ENCODE data around the gene ALG12. TPM values are rescaled to one million over a fixed set of nuclear protein-coding genes. Genes with fewer than 3 reads are reported as not detected.

Gene ALG12
- total RNA-seq, 1 experiment from 2014 or later = 16.6 TPM

- H3K36me3 ChIP-seq (ENCODE audit: control insufficient read depth in 1 of 2, insufficient read depth in 2 of 2, low read length in 2 of 2) = peaks cover 0 to 5% of the 10 kb centered on the region in 2 experiments; a peak in 1 of 4 replicates
- ChIA-PET RAD21 (ENCODE audit: low non-redundant PET in 1 of 2, low total read pairs in 2 of 2, uncharacterized antibody in 2 of 2, unreplicated experiment in 2 of 2) (no interaction called here), CTCF (no interaction called here), POLR2A (no interaction called here)
- H3K9me3 ChIP-seq (ENCODE audit: control insufficient read depth in 1 of 2, insufficient read depth in 1 of 2, low read depth in 1 of 2, low read length in 2 of 2) = peaks cover 3 to 10% of the 10 kb centered on the region in 2 experiments; a peak in 2 of 4 replicates
- no peak overlapping the region for H3K4me2 ChIP-seq (ENCODE audit: low read length)
- TF ChIP-seq ELF1 (IDR thresholded peaks at IDR 0.05; ENCODE audit: borderline replicate concordance, low read depth) (no peak), RAD21 (IDR thresholded peaks at IDR 0.05; ENCODE audit: low read depth) (no peak)
- H3K4me1 ChIP-seq (ENCODE audit: control insufficient read depth in 1 of 2, insufficient read depth in 2 of 2, low read length in 2 of 2) = no peaks in the 10 kb centered on the region
- BruUV-seq (replicated peaks) = no TSS peak
- H3K27ac ChIP-seq (ENCODE audit: low read depth, low read length) = no peak overlapping the region
- H3K27me3 ChIP-seq (ENCODE audit: insufficient read depth, low read length) = no peaks in the 10 kb centered on the region
- no peaks in the 10 kb centered on the region for H3K9me2 ChIP-seq (ENCODE audit: insufficient read depth)
- DNase-seq (ENCODE audit: low read depth, low spot score) = no peak
- intact Hi-C loops (cut with micrococcal nuclease) = no loop called here
- no peak for ATAC-seq
- no peak overlapping the region for H3K4me3 ChIP-seq (replicated peaks in 1 of 2; ENCODE audit: low read depth in 1 of 2, low read length in 2 of 2)
- H4K20me1 ChIP-seq (ENCODE audit: insufficient read depth) = peaks cover 4% of the 10 kb centered on the region; the same call in 1 of the 2 replicates
- peaks cover 99% of the 10 kb centered on the region for H3K79me2 ChIP-seq (ENCODE audit: insufficient read depth, low read length)
- no peak overlapping the region for H2AFZ ChIP-seq (ENCODE audit: low read depth, low read length, poor library complexity, severe bottlenecking)
- H3K9ac ChIP-seq (ENCODE audit: low read length) = no peak overlapping the region
Observed at GRCh38 chr22:49861642-49862495, 56.4 kb downstream of the ALG12 start.

DNA sequence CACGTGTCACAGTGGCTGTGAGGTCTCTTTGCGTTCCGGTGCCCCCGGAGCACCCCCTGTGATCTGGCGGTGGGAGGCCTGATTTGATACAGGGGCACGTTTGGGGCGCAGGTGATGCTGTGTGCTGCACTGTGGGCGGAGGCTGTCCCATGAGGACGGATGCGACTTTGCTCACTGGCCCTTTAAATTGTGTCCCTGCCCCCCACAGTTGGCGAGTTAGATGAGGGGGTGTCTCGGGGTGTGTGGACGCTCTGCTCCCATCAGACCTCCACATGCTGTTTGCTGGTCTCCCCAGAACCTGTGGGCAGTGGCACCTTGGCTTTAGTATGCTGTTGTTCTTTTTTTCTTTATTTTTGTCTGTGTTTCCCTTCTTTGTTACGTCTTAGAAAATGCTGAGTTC lies 59.4 kb downstream of the ALG12 start:
- no peak overlapping the region for H3K27ac ChIP-seq (ENCODE audit: low read depth, low read length)
- no peak overlapping the region for H2AFZ ChIP-seq (ENCODE audit: low read depth, low read length, poor library complexity, severe bottlenecking)
- CTCF ChIA-PET = no interaction called here

More for the DNA sequence above, 59.4 kb downstream of the ALG12 start:
- H3K9me2 ChIP-seq (ENCODE audit: insufficient read depth) = no peaks in the 10 kb centered on the region
- no peaks in the 10 kb centered on the region; a peak in 1 of 4 replicates for H3K9me3 ChIP-seq (ENCODE audit: control insufficient read depth in 1 of 2, insufficient read depth in 1 of 2, low read depth in 1 of 2, low read length in 2 of 2)
- no peak overlapping the region for H3K9ac ChIP-seq (ENCODE audit: low read length)
- ATAC-seq = no peak
- no peak overlapping the region for H3K4me3 ChIP-seq (replicated peaks in 1 of 2; ENCODE audit: low read depth in 1 of 2, low read length in 2 of 2)
- DNase-seq (ENCODE audit: low read depth, low spot score) = no peak
- intact Hi-C loops (cut with micrococcal nuclease) = no loop called here
- H3K4me1 ChIP-seq (ENCODE audit: control insufficient read depth in 1 of 2, insufficient read depth in 2 of 2, low read length in 2 of 2) = peaks cover 10 to 13% of the 10 kb centered on the region in 2 experiments
- BruUV-seq (replicated peaks) = no TSS peak
- TF ChIP-seq, protein P1, sequence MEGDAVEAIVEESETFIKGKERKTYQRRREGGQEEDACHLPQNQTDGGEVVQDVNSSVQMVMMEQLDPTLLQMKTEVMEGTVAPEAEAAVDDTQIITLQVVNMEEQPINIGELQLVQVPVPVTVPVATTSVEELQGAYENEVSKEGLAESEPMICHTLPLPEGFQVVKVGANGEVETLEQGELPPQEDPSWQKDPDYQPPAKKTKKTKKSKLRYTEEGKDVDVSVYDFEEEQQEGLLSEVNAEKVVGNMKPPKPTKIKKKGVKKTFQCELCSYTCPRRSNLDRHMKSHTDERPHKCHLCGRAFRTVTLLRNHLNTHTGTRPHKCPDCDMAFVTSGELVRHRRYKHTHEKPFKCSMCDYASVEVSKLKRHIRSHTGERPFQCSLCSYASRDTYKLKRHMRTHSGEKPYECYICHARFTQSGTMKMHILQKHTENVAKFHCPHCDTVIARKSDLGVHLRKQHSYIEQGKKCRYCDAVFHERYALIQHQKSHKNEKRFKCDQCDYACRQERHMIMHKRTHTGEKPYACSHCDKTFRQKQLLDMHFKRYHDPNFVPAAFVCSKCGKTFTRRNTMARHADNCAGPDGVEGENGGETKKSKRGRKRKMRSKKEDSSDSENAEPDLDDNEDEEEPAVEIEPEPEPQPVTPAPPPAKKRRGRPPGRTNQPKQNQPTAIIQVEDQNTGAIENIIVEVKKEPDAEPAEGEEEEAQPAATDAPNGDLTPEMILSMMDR (IDR thresholded peaks at IDR 0.05 in 2 of 3, conservative IDR thresholded peaks at IDR 0.05 in 1 of 3; ENCODE audit: borderline replicate concordance in 1 of 3, insufficient read depth in 1 of 3, low read depth in 2 of 3, low read length in 2 of 3) = no peak
- TF ChIP-seq ZFX (IDR thresholded peaks at IDR 0.05) (no peak), EGR1 (IDR thresholded peaks at IDR 0.05; ENCODE audit: low read depth) (no peak), EZH2 (IDR thresholded peaks at IDR 0.05) (no peak), POLR2AphosphoS5 (IDR thresholded peaks at IDR 0.05; ENCODE audit: low read depth, low read length) (no peak), YY1 (IDR thresholded peaks at IDR 0.05; ENCODE audit: extremely low read depth, insufficient replicate concordance, low read depth, low read length) (no peak), REST (IDR thresholded peaks at IDR 0.05; ENCODE audit: low read depth) (no peak), FOSL1 (IDR thresholded peaks at IDR 0.05; ENCODE audit: low read depth) (no peak), RAD21 (IDR thresholded peaks at IDR 0.05; ENCODE audit: low read depth) (no peak), POLR2A (IDR thresholded peaks at IDR 0.05; ENCODE audit: borderline replicate concordance, extremely low read depth, insufficient read depth, insufficient read length) (no peak), JUND (IDR thresholded peaks at IDR 0.05) (no peak), EZH2phosphoT487 (IDR thresholded peaks at IDR 0.05; ENCODE audit: borderline replicate concordance) (no peak)
- TF ChIP-seq, protein P2, sequence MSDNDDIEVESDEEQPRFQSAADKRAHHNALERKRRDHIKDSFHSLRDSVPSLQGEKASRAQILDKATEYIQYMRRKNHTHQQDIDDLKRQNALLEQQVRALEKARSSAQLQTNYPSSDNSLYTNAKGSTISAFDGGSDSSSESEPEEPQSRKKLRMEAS (IDR thresholded peaks at IDR 0.05) = no peak
- no peaks in the 10 kb centered on the region; the same call in 1 of the 2 replicates for H4K20me1 ChIP-seq (ENCODE audit: insufficient read depth)
- H3K79me2 ChIP-seq (ENCODE audit: insufficient read depth, low read length) = peaks cover 96% of the 10 kb centered on the region
- RAD21 ChIA-PET (ENCODE audit: low non-redundant PET in 1 of 2, low total read pairs in 2 of 2, uncharacterized antibody in 2 of 2, unreplicated experiment in 2 of 2) = no interaction called here
- no peak overlapping the region for H3K4me2 ChIP-seq (ENCODE audit: low read length)
- H3K36me3 ChIP-seq (ENCODE audit: control insufficient read depth in 1 of 2, insufficient read depth in 2 of 2, low read length in 2 of 2) = peaks cover 0 to 5% of the 10 kb centered on the region in 2 experiments; a peak in 1 of 4 replicates
- POLR2A ChIA-PET = no interaction called here
- H3K27me3 ChIP-seq (ENCODE audit: insufficient read depth, low read length) = no peaks in the 10 kb centered on the region
